Measurements from ENCODE around the gene TMEM238.

Gene TMEM238

GRCh38 chr19:55379174-55379573, 4.9 kb downstream of the TMEM238 start:
- H3K27me3 ChIP-seq (replicated peaks; ENCODE audit: control insufficient read depth, insufficient read depth, low read length, poor library complexity, severe bottlenecking) = peaks cover 13% of the 10 kb centered on the region
- H3K4me3 ChIP-seq (ENCODE audit: insufficient read depth, low read depth, low read length, poor library complexity, severe bottlenecking) = no peak overlapping the region
- no peak for DNase-seq
- H3K27ac ChIP-seq (ENCODE audit: insufficient read depth, low read length, poor library complexity, severe bottlenecking) = no peak overlapping the region
- H3K9me3 ChIP-seq (ENCODE audit: control insufficient read depth, low read length) = no peaks in the 10 kb centered on the region
- H3K36me3 ChIP-seq (ENCODE audit: control insufficient read depth, insufficient read depth, low read length) = no peaks in the 10 kb centered on the region
- peaks cover 9% of the 10 kb centered on the region for H3K4me1 ChIP-seq (ENCODE audit: control insufficient read depth, insufficient read depth, low read length, poor library complexity, severe bottlenecking)

GRCh38 chr19:55377356-55378131, 6.5 kb downstream of the TMEM238 start:
- Histone ChIP-seq H3K27me3 (replicated peaks; ENCODE audit: control insufficient read depth, insufficient read depth, low read length, poor library complexity, severe bottlenecking) (peaks cover 29% of the 10 kb centered on the region), H3K27ac (ENCODE audit: insufficient read depth, low read length, poor library complexity, severe bottlenecking) (no peak overlapping the region), H3K36me3 (ENCODE audit: control insufficient read depth, insufficient read depth, low read length) (no peaks in the 10 kb centered on the region), H3K4me1 (ENCODE audit: control insufficient read depth, insufficient read depth, low read length, poor library complexity, severe bottlenecking) (no peaks in the 10 kb centered on the region), H3K4me3 (ENCODE audit: insufficient read depth, low read depth, low read length, poor library complexity, severe bottlenecking) (no peak overlapping the region), H3K9me3 (ENCODE audit: control insufficient read depth, low read length) (no peaks in the 10 kb centered on the region)
- DNase-seq = no peak

GRCh38 chr19:55376241-55376933, 7.7 kb downstream of the TMEM238 start, which contains the start of gene TMEM190:
Gene TMEM190 (plus strand): TSS chr19:55376826. CDS start chr19:55376854, 28 bp downstream.
- Histone ChIP-seq H3K9me3 (ENCODE audit: control insufficient read depth, low read length) (no peaks in the 10 kb centered on the region), H3K27me3 (replicated peaks; ENCODE audit: control insufficient read depth, insufficient read depth, low read length, poor library complexity, severe bottlenecking) (peaks cover 38% of the 10 kb centered on the region), H3K4me1 (ENCODE audit: control insufficient read depth, insufficient read depth, low read length, poor library complexity, severe bottlenecking) (no peaks in the 10 kb centered on the region), H3K4me3 (ENCODE audit: insufficient read depth, low read depth, low read length, poor library complexity, severe bottlenecking) (no peak within 1 kb of the TSS), H3K27ac (ENCODE audit: insufficient read depth, low read length, poor library complexity, severe bottlenecking) (no peak within 1 kb of the TSS), H3K36me3 (ENCODE audit: control insufficient read depth, insufficient read depth, low read length) (no peaks in the 10 kb centered on the region)
- no peak for DNase-seq

GRCh38 chr19:55373993-55374757, 9.9 kb downstream of the TMEM238 start:
- DNase-seq = no peak
- H3K4me3 ChIP-seq (ENCODE audit: insufficient read depth, low read depth, low read length, poor library complexity, severe bottlenecking) = no peak overlapping the region
- no peaks in the 10 kb centered on the region for H3K36me3 ChIP-seq (ENCODE audit: control insufficient read depth, insufficient read depth, low read length)
- peaks cover 54% of the 10 kb centered on the region for H3K27me3 ChIP-seq (replicated peaks; ENCODE audit: control insufficient read depth, insufficient read depth, low read length, poor library complexity, severe bottlenecking)
- peaks cover 9% of the 10 kb centered on the region for H3K4me1 ChIP-seq (ENCODE audit: control insufficient read depth, insufficient read depth, low read length, poor library complexity, severe bottlenecking)
- H3K9me3 ChIP-seq (ENCODE audit: control insufficient read depth, low read length) = no peaks in the 10 kb centered on the region
- H3K27ac ChIP-seq (ENCODE audit: insufficient read depth, low read length, poor library complexity, severe bottlenecking) = no peak overlapping the region

GRCh38 chr19:55373306-55373992, 10.6 kb downstream of the TMEM238 start:
- Histone ChIP-seq H3K27me3 (replicated peaks; ENCODE audit: control insufficient read depth, insufficient read depth, low read length, poor library complexity, severe bottlenecking) (peaks cover 61% of the 10 kb centered on the region), H3K27ac (ENCODE audit: insufficient read depth, low read length, poor library complexity, severe bottlenecking) (no peak overlapping the region), H3K9me3 (ENCODE audit: control insufficient read depth, low read length) (no peaks in the 10 kb centered on the region), H3K4me1 (ENCODE audit: control insufficient read depth, insufficient read depth, low read length, poor library complexity, severe bottlenecking) (peaks cover 15% of the 10 kb centered on the region), H3K4me3 (ENCODE audit: insufficient read depth, low read depth, low read length, poor library complexity, severe bottlenecking) (no peak overlapping the region), H3K36me3 (ENCODE audit: control insufficient read depth, insufficient read depth, low read length) (no peaks in the 10 kb centered on the region)
- no peak for DNase-seq

GRCh38 chr19:55372316-55373081, 11.6 kb downstream of the TMEM238 start:
- no peak overlapping the region for H3K4me3 ChIP-seq (ENCODE audit: insufficient read depth, low read depth, low read length, poor library complexity, severe bottlenecking)
- H3K27ac ChIP-seq (ENCODE audit: insufficient read depth, low read length, poor library complexity, severe bottlenecking) = no peak overlapping the region
- H3K27me3 ChIP-seq (replicated peaks; ENCODE audit: control insufficient read depth, insufficient read depth, low read length, poor library complexity, severe bottlenecking) = peaks cover 67% of the 10 kb centered on the region
- H3K4me1 ChIP-seq (ENCODE audit: control insufficient read depth, insufficient read depth, low read length, poor library complexity, severe bottlenecking) = peaks cover 15% of the 10 kb centered on the region
- H3K9me3 ChIP-seq (ENCODE audit: control insufficient read depth, low read length) = no peaks in the 10 kb centered on the region
- DNase-seq = peak in 1 of 3 donors; percentile 16
- no peaks in the 10 kb centered on the region for H3K36me3 ChIP-seq (ENCODE audit: control insufficient read depth, insufficient read depth, low read length)

- Histone ChIP-seq H3K27me3 (replicated peaks; ENCODE audit: control insufficient read depth, insufficient read depth, low read length, poor library complexity, severe bottlenecking) (peaks cover 64% of the 10 kb centered on the region), H3K4me3 (ENCODE audit: insufficient read depth, low read depth, low read length, poor library complexity, severe bottlenecking) (peak within 1 kb of the TSS; percentile 45), H3K27ac (ENCODE audit: insufficient read depth, low read length, poor library complexity, severe bottlenecking) (no peak within 1 kb of the TSS)
Observed at GRCh38 chr19:55370305-55370988, 13.6 kb downstream of the TMEM238 start, which contains the start of gene IL11. Gene IL11 (minus strand): TSS chr19:55370463. CDS start chr19:55370310, 153 bp downstream.

GRCh38 chr19:55369653-55370304, 14.3 kb downstream of the TMEM238 start:
- Histone ChIP-seq H3K27ac (ENCODE audit: insufficient read depth, low read length, poor library complexity, severe bottlenecking) (no peak overlapping the region), H3K4me3 (ENCODE audit: insufficient read depth, low read depth, low read length, poor library complexity, severe bottlenecking) (peak overlapping the region; percentile 45), H3K9me3 (ENCODE audit: control insufficient read depth, low read length) (no peaks in the 10 kb centered on the region), H3K36me3 (ENCODE audit: control insufficient read depth, insufficient read depth, low read length) (no peaks in the 10 kb centered on the region), H3K4me1 (ENCODE audit: control insufficient read depth, insufficient read depth, low read length, poor library complexity, severe bottlenecking) (peaks cover 15% of the 10 kb centered on the region), H3K27me3 (replicated peaks; ENCODE audit: control insufficient read depth, insufficient read depth, low read length, poor library complexity, severe bottlenecking) (peaks cover 60% of the 10 kb centered on the region)
- DNase-seq = peak in 1 of 3 donors; percentile 14

More at GRCh38 chr19:55370305-55370988, 13.6 kb downstream of the TMEM238 start, which contains the start of gene IL11:
- Histone ChIP-seq H3K9me3 (ENCODE audit: control insufficient read depth, low read length) (no peaks in the 10 kb centered on the region), H3K36me3 (ENCODE audit: control insufficient read depth, insufficient read depth, low read length) (no peaks in the 10 kb centered on the region), H3K4me1 (ENCODE audit: control insufficient read depth, insufficient read depth, low read length, poor library complexity, severe bottlenecking) (peaks cover 15% of the 10 kb centered on the region)
- no peak for DNase-seq
